ENCODE data around the gene IGFBP6. TPM values are rescaled to one million over a fixed set of nuclear protein-coding genes. Genes with fewer than 3 reads are reported as not detected.

Gene IGFBP6
- total and polyA plus RNA-seq, 9 of the 15 experiments (the other 6 are each of a cell fraction or from before 2014, with no cell fraction given), result 0.15 to 1.4 (median 0.54) TPM

- TF ChIP-seq ZBTB1 (CRISPR knock-in tag; IDR thresholded peaks at IDR 0.05; ENCODE audit: borderline replicate concordance, low read depth), result no peak; the same call in 1 of the 2 replicates
- TF ChIP-seq ZNF436 (CRISPR knock-in tag; IDR thresholded peaks at IDR 0.05), result no peak
- no peak for TF ChIP-seq HOXB6 (CRISPR knock-in tag; IDR thresholded peaks at IDR 0.05; ENCODE audit: borderline replicate concordance)
- no peak for TF ChIP-seq ZNF76 (CRISPR knock-in tag; IDR thresholded peaks at IDR 0.05; ENCODE audit: borderline replicate concordance)
- TF ChIP-seq, protein P1, sequence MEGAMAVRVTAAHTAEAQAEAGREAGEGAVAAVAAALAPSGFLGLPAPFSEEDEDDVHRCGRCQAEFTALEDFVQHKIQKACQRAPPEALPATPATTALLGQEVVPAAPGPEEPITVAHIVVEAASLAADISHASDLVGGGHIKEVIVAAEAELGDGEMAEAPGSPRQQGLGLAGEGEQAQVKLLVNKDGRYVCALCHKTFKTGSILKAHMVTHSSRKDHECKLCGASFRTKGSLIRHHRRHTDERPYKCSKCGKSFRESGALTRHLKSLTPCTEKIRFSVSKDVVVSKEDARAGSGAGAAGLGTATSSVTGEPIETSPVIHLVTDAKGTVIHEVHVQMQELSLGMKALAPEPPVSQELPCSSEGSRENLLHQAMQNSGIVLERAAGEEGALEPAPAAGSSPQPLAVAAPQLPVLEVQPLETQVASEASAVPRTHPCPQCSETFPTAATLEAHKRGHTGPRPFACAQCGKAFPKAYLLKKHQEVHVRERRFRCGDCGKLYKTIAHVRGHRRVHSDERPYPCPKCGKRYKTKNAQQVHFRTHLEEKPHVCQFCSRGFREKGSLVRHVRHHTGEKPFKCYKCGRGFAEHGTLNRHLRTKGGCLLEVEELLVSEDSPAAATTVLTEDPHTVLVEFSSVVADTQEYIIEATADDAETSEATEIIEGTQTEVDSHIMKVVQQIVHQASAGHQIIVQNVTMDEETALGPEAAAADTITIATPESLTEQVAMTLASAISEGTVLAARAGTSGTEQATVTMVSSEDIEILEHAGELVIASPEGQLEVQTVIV (CRISPR knock-in tag; IDR thresholded peaks at IDR 0.05; ENCODE audit: borderline replicate concordance), result no peak
- TF ChIP-seq TCF7L2 (IDR thresholded peaks at IDR 0.05; ENCODE audit: low read depth, low read length), result no peak
- TF ChIP-seq TFAM (CRISPR knock-in tag; conservative IDR thresholded peaks at IDR 0.05), result no peak
- TF ChIP-seq HDAC1 (IDR thresholded peaks at IDR 0.05), result peak in 1 of 2 experiments; percentile 49; a peak in 2 of 4 replicates
- TF ChIP-seq ZNF124 (CRISPR knock-in tag; IDR thresholded peaks at IDR 0.05), result no peak
- TF ChIP-seq MXI1 (IDR thresholded peaks at IDR 0.05; ENCODE audit: low read depth, low read length), result no peak
- no peak for TF ChIP-seq HMG20A (CRISPR knock-in tag; conservative IDR thresholded peaks at IDR 0.05)
- TF ChIP-seq ZNF165 (CRISPR knock-in tag; IDR thresholded peaks at IDR 0.05; ENCODE audit: borderline replicate concordance), result no peak
- no peak for TF ChIP-seq ZNF507 (tag; conservative IDR thresholded peaks at IDR 0.05)
- TF ChIP-seq ZNF217 (CRISPR knock-in tag; IDR thresholded peaks at IDR 0.05), result no peak
- TF ChIP-seq ZNF146 (CRISPR knock-in tag; IDR thresholded peaks at IDR 0.05; ENCODE audit: unreplicated experiment), result no peak
- no peak for TF ChIP-seq PHB (CRISPR knock-in tag; IDR thresholded peaks at IDR 0.05)
- peak; percentile 56 for TF ChIP-seq RB1 (IDR thresholded peaks at IDR 0.05; ENCODE audit: low read depth)
- TF ChIP-seq, protein P2, sequence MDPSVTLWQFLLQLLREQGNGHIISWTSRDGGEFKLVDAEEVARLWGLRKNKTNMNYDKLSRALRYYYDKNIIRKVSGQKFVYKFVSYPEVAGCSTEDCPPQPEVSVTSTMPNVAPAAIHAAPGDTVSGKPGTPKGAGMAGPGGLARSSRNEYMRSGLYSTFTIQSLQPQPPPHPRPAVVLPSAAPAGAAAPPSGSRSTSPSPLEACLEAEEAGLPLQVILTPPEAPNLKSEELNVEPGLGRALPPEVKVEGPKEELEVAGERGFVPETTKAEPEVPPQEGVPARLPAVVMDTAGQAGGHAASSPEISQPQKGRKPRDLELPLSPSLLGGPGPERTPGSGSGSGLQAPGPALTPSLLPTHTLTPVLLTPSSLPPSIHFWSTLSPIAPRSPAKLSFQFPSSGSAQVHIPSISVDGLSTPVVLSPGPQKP (CRISPR knock-in tag; IDR thresholded peaks at IDR 0.05), result no peak
- TF ChIP-seq EGR1 (conservative IDR thresholded peaks at IDR 0.05), result peak; percentile 80
- TF ChIP-seq RBFOX2 (IDR thresholded peaks at IDR 0.05; ENCODE audit: low read depth, low read length), result peak; percentile 75
- TF ChIP-seq RBM14 (IDR thresholded peaks at IDR 0.05; ENCODE audit: borderline replicate concordance, insufficient read depth, low read depth, low read length), result no peak
- TF ChIP-seq SNIP1 (IDR thresholded peaks at IDR 0.05; ENCODE audit: low read depth), result no peak
- TF ChIP-seq, protein P3, sequence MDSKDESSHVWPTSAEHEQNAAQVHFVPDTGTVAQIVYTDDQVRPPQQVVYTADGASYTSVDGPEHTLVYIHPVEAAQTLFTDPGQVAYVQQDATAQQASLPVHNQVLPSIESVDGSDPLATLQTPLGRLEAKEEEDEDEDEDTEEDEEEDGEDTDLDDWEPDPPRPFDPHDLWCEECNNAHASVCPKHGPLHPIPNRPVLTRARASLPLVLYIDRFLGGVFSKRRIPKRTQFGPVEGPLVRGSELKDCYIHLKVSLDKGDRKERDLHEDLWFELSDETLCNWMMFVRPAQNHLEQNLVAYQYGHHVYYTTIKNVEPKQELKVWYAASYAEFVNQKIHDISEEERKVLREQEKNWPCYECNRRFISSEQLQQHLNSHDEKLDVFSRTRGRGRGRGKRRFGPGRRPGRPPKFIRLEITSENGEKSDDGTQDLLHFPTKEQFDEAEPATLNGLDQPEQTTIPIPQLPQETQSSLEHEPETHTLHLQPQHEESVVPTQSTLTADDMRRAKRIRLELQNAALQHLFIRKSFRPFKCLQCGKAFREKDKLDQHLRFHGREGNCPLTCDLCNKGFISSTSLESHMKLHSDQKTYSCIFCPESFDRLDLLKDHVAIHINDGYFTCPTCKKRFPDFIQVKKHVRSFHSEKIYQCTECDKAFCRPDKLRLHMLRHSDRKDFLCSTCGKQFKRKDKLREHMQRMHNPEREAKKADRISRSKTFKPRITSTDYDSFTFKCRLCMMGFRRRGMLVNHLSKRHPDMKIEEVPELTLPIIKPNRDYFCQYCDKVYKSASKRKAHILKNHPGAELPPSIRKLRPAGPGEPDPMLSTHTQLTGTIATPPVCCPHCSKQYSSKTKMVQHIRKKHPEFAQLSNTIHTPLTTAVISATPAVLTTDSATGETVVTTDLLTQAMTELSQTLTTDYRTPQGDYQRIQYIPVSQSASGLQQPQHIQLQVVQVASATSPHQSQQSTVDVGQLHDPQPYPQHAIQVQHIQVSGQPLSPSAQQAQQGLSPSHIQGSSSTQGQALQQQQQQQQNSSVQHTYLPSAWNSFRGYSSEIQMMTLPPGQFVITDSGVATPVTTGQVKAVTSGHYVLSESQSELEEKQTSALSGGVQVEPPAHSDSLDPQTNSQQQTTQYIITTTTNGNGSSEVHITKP (IDR thresholded peaks at IDR 0.05; ENCODE audit: partially characterized antibody), result no peak
These were observed at the start of gene IGFBP6 (continued) for GRCh38 chr12:53097564-53098353.
